HepG2 (cell line): Measurements from ENCODE around the gene RPS2. TPM values are rescaled to one million over a fixed set of nuclear protein-coding genes. Genes with fewer than 3 reads are reported as not detected.
"Not testable (repeated sequence)": the region's sequence is repeated elsewhere in the genome, so short reads cannot be mapped to it uniquely, and the experiment has no call there.

ENCODE experiments used
- ATAC-seq: fragments of 200-7000 bp; cut with Tn5 transposase; 3 replicates; pipeline ENCODE4 v1.9.1; 2020; ENCODE audit warnings: mild to moderate bottlenecking, moderate library complexity
- BruUV-seq: library from RNA; stranded (reverse); fragments of 400-500 nt; replicated peaks from 2 replicates; lab custom pipeline; 2021; lab: Mats Ljungman, UMichigan
- CTCF ChIA-PET: fragments of 300-600 bp; formaldehyde crosslinking; extraction: SDS; loops from one replicate; lab custom pipeline; 2021; ENCODE audit warnings: low total read pairs, inconsistent platforms, low intra/inter-chr PET ratio; lab: Yijun Ruan, JAX
- POLR2A ChIA-PET: fragments of 350-600 bp; sonication (Branson Sonifier 250); formaldehyde crosslinking; loops from one replicate; lab custom pipeline; 2020; ENCODE audit warnings: antibody characterized with exemption, inconsistent platforms; lab: Yijun Ruan, JAX
- DNase-seq: peaks from one replicate; pipeline ENCODE4 v3.0.0-alpha.2; 2015; ENCODE audit warnings: low spot score
- FAIRE-seq: peaks from 3 replicates; lab custom pipeline; 2011; peaks lifted over from hg19 to GRCh38; lab: Jason Lieb, UNC
- H2AFZ ChIP-seq: one replicate; pipeline ENCODE4 v1.6.1; 2011; ENCODE audit warnings: low read length, inconsistent platforms
- H3K27ac ChIP-seq: fragments of 300-600 bp; 3 replicates; pipeline ENCODE4 v1.8.0; 2011; ENCODE audit warnings: mixed run types, mild to moderate bottlenecking, mixed read lengths, low read length, inconsistent platforms; ENCODE audit not compliant: insufficient read depth; ENCODE audit errors: extremely low read length
- H3K27me3 ChIP-seq, 2 experiments: fragments of 200-600 bp in 1 of 2; 2 replicates in 1 of 2; 3 replicates in 1 of 2; pipeline versions ENCODE4 v1.6.0 to v1.8.0; 2011; ENCODE audit warnings: low read length in 2 of 2, mild to moderate bottlenecking in 2 of 2, moderate library complexity in 2 of 2, inconsistent platforms in 1 of 2; ENCODE audit not compliant: insufficient read depth in 2 of 2, control insufficient read depth in 1 of 2
- H3K36me3 ChIP-seq, 2 experiments: fragments of 200-600 bp in 1 of 2; replicated peaks in 1 of 2; 2 replicates in 1 of 2; 3 replicates in 1 of 2; pipeline versions ENCODE4 v1.5.1 to v1.8.0; 2011; ENCODE audit warnings: low read length in 2 of 2, inconsistent platforms in 1 of 2; ENCODE audit not compliant: insufficient read depth in 2 of 2, control insufficient read depth in 1 of 2
- H3K4me1 ChIP-seq: 2 replicates; pipeline ENCODE4 v1.5.1; 2012; ENCODE audit warnings: low read length, inconsistent platforms; ENCODE audit not compliant: insufficient read depth
- H3K4me2 ChIP-seq: 2 replicates; pipeline ENCODE4 v1.6.0; 2011; ENCODE audit warnings: low read depth, low read length, inconsistent platforms
- H3K4me3 ChIP-seq, 3 experiments: fragments of 200-600 bp in 1 of 3; sonication (generic), shearing (Covaris generic) in 1 of 3; replicated peaks in 1 of 3; 2 replicates each; pipeline ENCODE4 v1.5.1; 2011 to 2016; ENCODE audit warnings: low read length in 3 of 3, inconsistent platforms in 2 of 3, low read depth in 2 of 3, mild to moderate bottlenecking in 2 of 3, control low read depth in 1 of 3, mixed read lengths in 1 of 3; ENCODE audit not compliant: insufficient read depth in 1 of 3
- H3K79me2 ChIP-seq: one replicate; pipeline ENCODE4 v1.6.1; 2011; ENCODE audit warnings: low read length, inconsistent platforms; ENCODE audit not compliant: insufficient read depth
- H3K9ac ChIP-seq: 2 replicates; pipeline ENCODE4 v1.6.0; 2011; ENCODE audit warnings: mild to moderate bottlenecking, low read depth, low read length, inconsistent platforms; ENCODE audit not compliant: insufficient read depth
- H3K9me3 ChIP-seq: 2 replicates; pipeline ENCODE4 v1.5.1; 2012; ENCODE audit warnings: mild to moderate bottlenecking, low read length
- H4K20me1 ChIP-seq: 2 replicates; pipeline ENCODE4 v1.6.0; 2011; ENCODE audit warnings: inconsistent platforms, mild to moderate bottlenecking, low read length, moderate library complexity; ENCODE audit not compliant: insufficient read depth
- CEBPB ChIP-seq: IDR thresholded peaks from 2 replicates; pipeline ENCODE4 v1.6.1; 2011; ENCODE audit warnings: low read depth, low read length, improper control_type of control experiment, borderline replicate concordance
- CEBPG ChIP-seq: IDR thresholded peaks from 2 replicates; pipeline ENCODE4 v1.6.1; 2016
- CREB1 ChIP-seq, 2 experiments: fragments of 450-650 bp in 1 of 2; IDR thresholded peaks; 2 replicates each; pipeline ENCODE4 v1.6.1; 2016 to 2017; ENCODE audit warnings: control low read depth in 1 of 2, mild to moderate bottlenecking in 1 of 2, missing compliant biosample characterization in 1 of 2, missing genetic modification characterization in 1 of 2
- DMAP1 ChIP-seq: IDR thresholded peaks from 2 replicates; pipeline ENCODE4 v1.6.1; 2016
- TEAD3 ChIP-seq: optimal IDR thresholded peaks from 2 replicates; pipeline ENCODE3; 2016; ENCODE audit warnings: borderline replicate concordance
- THAP11 ChIP-seq: IDR thresholded peaks from 2 replicates; pipeline ENCODE4 v1.6.1; 2016; ENCODE audit warnings: missing biosample characterization, missing genetic modification reagents
- ZNF121 ChIP-seq: sonication (generic); formaldehyde crosslinking; IDR thresholded peaks from 2 replicates; pipeline ENCODE4 v1.5.0; 2020; ENCODE audit warnings: mild to moderate bottlenecking, missing genetic modification reagents
- ZNF362 ChIP-seq: sonication (generic); formaldehyde crosslinking; IDR thresholded peaks from 2 replicates; pipeline ENCODE4 v1.4.0; 2020; ENCODE audit warnings: missing genetic modification reagents, mild to moderate bottlenecking, borderline replicate concordance
- ZNF574 ChIP-seq: sonication (generic); formaldehyde crosslinking; IDR thresholded peaks from 2 replicates; pipeline ENCODE4 v1.4.0; 2020; ENCODE audit warnings: missing genetic modification reagents
- WGBS: methylation state at CpG from one replicate; pipeline ENCODE4 v1.1.6; 2017; ENCODE audit warnings: low lambda C conversion rate; 5-methylcytosine and 5-hydroxymethylcytosine counted together
- in situ Hi-C: cut with HindIII; loops from 2 replicates; pipeline ENCODE4 v1.10.0; 2017; ENCODE audit warnings: low pct_unique_long_range_greater_than_20kb; ENCODE audit not compliant: extremely low pct_ligation_motif_present
- intact Hi-C: fragments of 100-400 bp; cut with micrococcal nuclease; formaldehyde crosslinking; loops from one replicate; pipeline ENCODE4 v1.10.0; 2022; ENCODE audit not compliant: unreplicated experiment
- polyA plus RNA-seq, 8 experiments: library from polyadenylated mRNA; depleted of rRNA in 3 of 8; stranded (reverse) in 7 of 8; unstranded in 1 of 8; fragments of >200 nt; fragmentation: Illumina TruSeq in 4 of 8; extraction: Trizol in 4 of 8; gene quantifications; 2 replicates each; pipeline versions ENCODE4 v1.2.1 to v1.2.3, GENCODE V29; 2011 to 2016; ENCODE audit warnings: low read depth in 4 of 8, missing spikeins in 1 of 8, mixed read lengths in 1 of 8; ENCODE audit not compliant: insufficient read depth in 1 of 8
- total RNA-seq, 5 experiments: library from RNA; depleted of rRNA; stranded (reverse); fragments of >200 nt; fragmentation: Illumina TruSeq; extraction: Trizol; gene quantifications; 2 replicates each; pipeline ENCODE4 v1.2.3, GENCODE V29; 2016; ENCODE audit warnings: low read depth in 1 of 5
- TF ChIP-seq, protein P1 (sequence below): sonication (generic); formaldehyde crosslinking; IDR thresholded peaks from 2 replicates; pipeline ENCODE4 v1.8.0; 2022; ENCODE audit warnings: mild to moderate bottlenecking, missing genetic modification reagents; ENCODE audit not compliant: insufficient replicate concordance

RPS2 gene
- total and polyA plus RNA-seq, 2 of the 13 experiments (the other 11 are each of a cell fraction or from before 2014, with no cell fraction given) = 1,908 to 4,514 TPM

DNA sequence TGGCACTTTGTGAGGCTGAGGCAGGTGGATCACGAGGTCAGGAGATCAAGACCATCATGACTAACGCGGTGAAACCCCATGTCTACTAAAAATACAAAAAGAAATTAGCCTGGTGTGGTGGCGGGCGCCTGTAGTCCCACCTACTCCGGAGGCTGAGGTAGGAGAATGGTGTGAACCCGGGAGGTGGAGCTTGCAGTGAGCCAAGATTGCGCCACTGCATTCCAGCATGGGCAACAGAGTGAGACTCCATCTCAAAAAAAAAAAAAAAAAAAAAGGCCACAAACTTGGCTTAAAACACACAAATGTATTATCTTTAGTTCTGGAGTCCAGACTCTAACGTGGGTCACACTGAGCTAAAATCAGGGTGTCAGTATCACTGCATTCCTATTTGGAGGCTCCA, 47.1 kb upstream of the RPS2 start:
- H3K4me3 ChIP-seq; ATAC-seq; FAIRE-seq; H3K36me3 ChIP-seq; H3K27me3 ChIP-seq; DNase-seq; in situ Hi-C loops; CTCF ChIA-PET; BruUV-seq; H2AFZ ChIP-seq; intact Hi-C loops; H3K9me3 ChIP-seq; H3K9ac ChIP-seq; TF ChIP-seq CREB1 (IDR thresholded peaks at IDR 0.05): not testable (repeated sequence)
- 0 out of 2 replicates have a peak, but pooled peaks have one; percentile 40 for TF ChIP-seq DMAP1 (CRISPR knock-in tag)
- TF ChIP-seq ZNF574 = peak; percentile 44; the same call in 1 of the 2 replicates
- peak; percentile 71 for TF ChIP-seq CEBPG (CRISPR knock-in tag)
- TF ChIP-seq THAP11 (CRISPR knock-in tag) = peak; percentile 16; the same call in 1 of the 2 replicates
- peak; percentile 69 for TF ChIP-seq ZNF121
- TF ChIP-seq CREB1 (CRISPR knock-in tag; IDR thresholded peaks at IDR 0.05) = peak; percentile 35; the same call in 1 of the 2 replicates
- peak; percentile 72 for TF ChIP-seq TEAD3
- TF ChIP-seq ZNF362 (CRISPR knock-in tag) = peak; percentile 71; the same call in 1 of the 2 replicates
- peak; percentile 61; the same call in 1 of the 2 replicates for TF ChIP-seq CEBPB
- TF ChIP-seq, protein P1, sequence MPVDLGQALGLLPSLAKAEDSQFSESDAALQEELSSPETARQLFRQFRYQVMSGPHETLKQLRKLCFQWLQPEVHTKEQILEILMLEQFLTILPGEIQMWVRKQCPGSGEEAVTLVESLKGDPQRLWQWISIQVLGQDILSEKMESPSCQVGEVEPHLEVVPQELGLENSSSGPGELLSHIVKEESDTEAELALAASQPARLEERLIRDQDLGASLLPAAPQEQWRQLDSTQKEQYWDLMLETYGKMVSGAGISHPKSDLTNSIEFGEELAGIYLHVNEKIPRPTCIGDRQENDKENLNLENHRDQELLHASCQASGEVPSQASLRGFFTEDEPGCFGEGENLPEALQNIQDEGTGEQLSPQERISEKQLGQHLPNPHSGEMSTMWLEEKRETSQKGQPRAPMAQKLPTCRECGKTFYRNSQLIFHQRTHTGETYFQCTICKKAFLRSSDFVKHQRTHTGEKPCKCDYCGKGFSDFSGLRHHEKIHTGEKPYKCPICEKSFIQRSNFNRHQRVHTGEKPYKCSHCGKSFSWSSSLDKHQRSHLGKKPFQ (CRISPR knock-in tag) = peak; percentile 99
- POLR2A ChIA-PET = interaction anchor here (0.6 to 1.8 kb wide), 10 partner anchors 21 to 144 kb away, joined by 3 to 7 read pairs (median 4); partner anchors contain the start of genes NTHL1, RPS2, TRAF7 and TSC2
- H3K4me2 ChIP-seq = peak overlapping the region; percentile 27; the same call in 1 of the 2 replicates
- 37% methylated on average over 9 of the region's 9 CpGs for WGBS
- H3K27ac ChIP-seq = peak overlapping the region; percentile 24
- peaks cover 13% of the 10 kb centered on the region; the same call in 1 of the 2 replicates for H4K20me1 ChIP-seq
- H3K4me1 ChIP-seq = peaks cover 72% of the 10 kb centered on the region
- H3K79me2 ChIP-seq = peaks cover 34% of the 10 kb centered on the region
